Measurements from ENCODE around the gene RPS21.

RPS21 gene

DNA sequence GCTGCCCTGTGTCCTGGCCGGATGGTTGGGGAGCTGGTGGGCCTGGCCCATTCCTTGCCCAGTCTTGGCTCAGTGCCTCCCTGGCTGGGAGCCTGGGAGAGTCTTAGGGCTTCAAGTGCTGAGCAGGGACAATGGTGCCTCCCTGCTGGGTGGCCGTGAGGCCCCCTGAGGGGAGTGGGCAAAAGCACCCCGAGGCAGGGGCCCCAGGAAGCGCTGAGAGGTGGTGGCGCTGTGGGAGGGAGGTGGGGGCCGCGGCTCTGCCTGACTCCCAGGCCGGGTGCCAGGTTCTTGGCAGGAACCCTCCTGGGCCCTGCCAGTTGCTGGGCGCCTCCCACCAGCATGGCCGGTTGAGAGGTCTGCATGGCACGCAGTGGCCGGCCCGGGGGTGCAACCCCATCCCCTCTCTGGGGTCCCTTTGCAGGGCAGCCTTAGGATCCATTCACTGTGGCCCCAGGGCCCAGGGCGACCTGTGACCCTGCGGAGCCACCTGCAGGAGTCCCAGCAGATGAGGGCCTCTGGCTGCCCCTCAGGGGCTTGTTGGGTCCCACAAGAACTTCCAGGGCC, 9.2 kb upstream of the RPS21 start:
- no peak overlapping the region for H3K27ac ChIP-seq
- no peak for TF ChIP-seq CTCF (IDR thresholded peaks at IDR 0.05)
- no peak for TF ChIP-seq ZFX (IDR thresholded peaks at IDR 0.05; ENCODE audit: borderline replicate concordance)

DNA sequence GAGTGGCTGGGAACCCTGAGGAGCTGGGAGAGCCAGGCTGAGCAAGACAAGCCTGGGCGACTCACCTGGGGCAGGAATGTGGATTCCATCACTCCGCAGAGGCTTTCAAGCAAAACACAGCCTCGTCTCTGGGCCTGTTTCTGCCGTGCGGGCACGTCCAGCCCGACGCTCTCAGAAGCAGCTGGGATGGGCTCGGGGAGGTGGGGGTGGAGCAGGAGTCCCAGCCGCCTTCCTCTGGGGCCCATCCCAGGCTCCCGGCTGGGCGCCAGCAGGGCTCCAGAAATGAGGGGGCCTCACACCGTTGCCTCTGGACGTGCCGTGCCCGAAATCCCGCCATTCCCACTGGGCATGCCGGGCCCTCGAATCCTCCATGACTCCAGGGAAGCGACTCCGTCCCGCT, 8.7 kb upstream of the RPS21 start:
- TF ChIP-seq CTCF (IDR thresholded peaks at IDR 0.05) (no peak), ZFX (IDR thresholded peaks at IDR 0.05; ENCODE audit: borderline replicate concordance) (no peak)
- H3K27ac ChIP-seq, result no peak overlapping the region

- no peak overlapping the region for H3K27ac ChIP-seq
- TF ChIP-seq ZFX (IDR thresholded peaks at IDR 0.05; ENCODE audit: borderline replicate concordance), result no peak
- no peak for TF ChIP-seq CTCF (IDR thresholded peaks at IDR 0.05)
Observed at GRCh38 chr20:62381202-62381797, 5.6 kb upstream of the RPS21 start.

- no peak for TF ChIP-seq CTCF (IDR thresholded peaks at IDR 0.05)
- TF ChIP-seq ZFX (IDR thresholded peaks at IDR 0.05; ENCODE audit: borderline replicate concordance), result no peak
- H3K27ac ChIP-seq, result no peak overlapping the region
Observed at GRCh38 chr20:62381842-62382241, 5.1 kb upstream of the RPS21 start.

DNA sequence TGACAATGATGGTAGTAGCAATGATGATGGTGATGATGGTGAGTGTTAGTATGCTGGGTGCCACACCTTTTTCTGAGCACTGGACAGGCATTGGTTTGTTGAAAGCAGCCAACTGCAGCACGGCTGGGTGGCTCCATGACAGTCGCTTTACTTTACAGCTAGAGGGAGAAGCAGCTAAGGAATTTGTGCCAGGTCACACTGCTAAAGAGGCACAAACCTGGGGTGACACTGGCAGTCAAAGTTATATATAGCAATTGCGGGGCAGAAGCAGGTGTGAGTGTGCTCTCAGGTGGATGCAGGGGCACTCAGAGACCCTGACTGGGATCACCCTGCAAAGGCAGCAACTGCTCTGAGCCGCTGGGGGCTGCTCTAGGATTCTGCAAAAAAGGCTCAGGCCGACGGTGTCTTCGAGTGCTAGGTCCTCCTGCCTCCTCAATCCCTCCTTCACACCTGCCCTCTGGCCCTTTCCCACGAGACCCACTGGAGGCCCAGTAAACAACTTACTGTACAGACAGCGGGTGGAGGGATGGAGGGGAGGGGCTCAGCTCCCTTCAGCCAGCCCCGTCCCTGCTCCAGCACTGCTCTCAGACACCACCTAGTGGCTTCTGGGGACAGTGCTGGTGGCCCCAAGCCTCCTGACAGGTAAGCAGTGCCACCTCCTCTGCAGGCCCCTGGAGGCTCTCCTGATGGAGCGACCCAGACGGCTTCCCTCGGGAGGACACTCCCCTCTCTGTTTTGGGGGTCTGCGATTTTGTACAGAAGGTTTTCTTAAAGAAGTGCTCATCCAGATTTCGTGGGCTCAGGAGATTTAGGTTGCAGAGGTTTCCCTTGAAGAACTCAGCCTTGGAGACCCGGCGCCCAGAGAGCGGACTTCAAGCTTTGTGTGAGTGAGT, 4.4 kb upstream of the RPS21 start:
- TF ChIP-seq CTCF (IDR thresholded peaks at IDR 0.05), result peak; percentile 95
- no peak for TF ChIP-seq ZFX (IDR thresholded peaks at IDR 0.05; ENCODE audit: borderline replicate concordance)
- H3K27ac ChIP-seq, result no peak overlapping the region

GRCh38 chr20:62387219-62387913, 463 bp downstream of the RPS21 start:
- peak overlapping the region; percentile 78 for H3K27ac ChIP-seq

More at GRCh38 chr20:62387219-62387913, 463 bp downstream of the RPS21 start:
- no peak for TF ChIP-seq CTCF (IDR thresholded peaks at IDR 0.05)
- TF ChIP-seq ZFX (IDR thresholded peaks at IDR 0.05; ENCODE audit: borderline replicate concordance), result no peak
